OCI-LY1 (cell line): ENCODE measurements around the gene TTR.

Experiments
- H2AFZ ChIP-seq: fragments of 200-600 bp; sonication (generic), shearing (Covaris generic); 2 replicates; pipeline ENCODE4 v1.6.0; 2014; ENCODE audit warnings: antibody characterized with exemption, mild to moderate bottlenecking, low read length
- H3F3A ChIP-seq: fragments of 200-600 bp; sonication (generic), shearing (Covaris generic); 2 replicates; pipeline ENCODE4 v1.6.0; 2014; ENCODE audit warnings: mild to moderate bottlenecking, antibody characterized with exemption, low read length, moderate library complexity; ENCODE audit not compliant: insufficient read depth
- H3K27ac ChIP-seq: fragments of 200-600 bp; sonication (generic); 2 replicates; pipeline ENCODE4 v1.5.1; 2014; ENCODE audit warnings: low read length, mixed run types, mild to moderate bottlenecking, low read depth; ENCODE audit not compliant: poor library complexity, severe bottlenecking
- H3K27me3 ChIP-seq: fragments of 200-600 bp; sonication (generic); 2 replicates; pipeline ENCODE4 v1.6.0; 2014; ENCODE audit warnings: antibody characterized with exemption, mild to moderate bottlenecking, low read length, moderate library complexity; ENCODE audit not compliant: insufficient read depth
- H3K36me3 ChIP-seq: fragments of 200-600 bp; sonication (generic); 2 replicates; pipeline ENCODE4 v1.6.1; 2014; ENCODE audit warnings: mild to moderate bottlenecking, antibody characterized with exemption, low read length, moderate library complexity, mixed read lengths; ENCODE audit not compliant: insufficient read depth
- H3K4me1 ChIP-seq: fragments of 200-600 bp; sonication (generic); 2 replicates; pipeline ENCODE4 v1.5.1; 2014; ENCODE audit warnings: mild to moderate bottlenecking, low read length, moderate library complexity; ENCODE audit not compliant: insufficient read depth, severe bottlenecking
- H3K4me2 ChIP-seq: fragments of 200-600 bp; sonication (generic), shearing (Covaris generic); 2 replicates; pipeline ENCODE4 v1.6.1; 2014; ENCODE audit warnings: low read length
- H3K4me3 ChIP-seq: fragments of 200-600 bp; sonication (generic); 2 replicates; pipeline ENCODE4 v1.5.1; 2014; ENCODE audit warnings: low read length, low read depth, mild to moderate bottlenecking, mixed read lengths; ENCODE audit not compliant: poor library complexity, severe bottlenecking
- H3K79me2 ChIP-seq: fragments of 200-600 bp; shearing (Covaris generic); 2 replicates; pipeline ENCODE4 v1.6.1; 2016; ENCODE audit warnings: mixed run types, low read length, mixed read lengths; ENCODE audit not compliant: insufficient read depth
- H3K9ac ChIP-seq: fragments of 200-600 bp; sonication (generic), shearing (Covaris generic); 2 replicates; pipeline ENCODE4 v1.6.1; 2014; ENCODE audit warnings: mild to moderate bottlenecking, low read length, mixed read lengths
- H3K9me2 ChIP-seq: fragments of 200-600 bp; sonication (generic), shearing (Covaris generic); 2 replicates; pipeline ENCODE4 v1.6.1; 2014; ENCODE audit warnings: low read depth, mild to moderate bottlenecking, low read length, mixed read lengths
- H3K9me3 ChIP-seq: fragments of 200-600 bp; shearing (Covaris generic); 2 replicates; pipeline ENCODE4 v1.6.1; 2014; ENCODE audit warnings: low read length, mixed read lengths
- H4K20me1 ChIP-seq: fragments of 200-600 bp; sonication (generic), shearing (Covaris generic); 2 replicates; pipeline ENCODE4 v1.6.0; 2016; ENCODE audit warnings: mild to moderate bottlenecking, low read length; ENCODE audit not compliant: insufficient read depth
- CTCF ChIP-seq: fragments of 200-600 bp; sonication (generic), shearing (Covaris generic); IDR thresholded peaks from 2 replicates; pipeline ENCODE4 v1.5.1; 2017; ENCODE audit warnings: mild to moderate bottlenecking, antibody characterized with exemption, low read length, moderate library complexity, mixed read lengths
- EZH2 ChIP-seq: fragments of 200-600 bp; sonication (generic), shearing (Covaris generic); IDR thresholded peaks from 2 replicates; pipeline ENCODE4 v1.8.0; 2017; ENCODE audit warnings: borderline replicate concordance, mixed run types, mild to moderate bottlenecking, antibody characterized with exemption, low read length, moderate library complexity, mixed read lengths

The TTR gene

DNA sequence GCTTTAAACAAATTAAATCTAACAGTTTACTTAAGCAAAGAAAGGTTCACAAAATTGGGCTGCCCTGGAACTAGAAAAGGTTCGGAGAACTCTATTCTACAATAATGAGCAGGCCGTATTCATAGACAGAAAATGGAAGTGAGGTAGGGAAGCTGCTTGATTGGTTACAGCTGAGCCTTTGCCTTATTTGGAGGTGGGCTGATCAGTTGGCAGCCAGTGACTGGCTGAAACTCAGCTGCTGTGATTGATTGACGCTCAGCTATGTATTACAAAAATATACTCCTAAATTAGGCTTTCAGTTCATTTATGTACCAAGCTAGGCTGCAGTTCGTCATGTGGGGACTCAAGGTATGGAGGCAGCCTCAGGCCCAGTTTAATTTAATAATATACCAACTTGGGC lies 42.3 kb upstream of the TTR start:
- H3K4me2 ChIP-seq: no peak overlapping the region
- H3K79me2 ChIP-seq: no peaks in the 10 kb centered on the region
- no peaks in the 10 kb centered on the region; the same call in 1 of the 2 replicates for H3K27me3 ChIP-seq

GRCh38 chr18:31551883-31552282 lies 39.8 kb upstream of the TTR start:
- Histone ChIP-seq H3K4me2 (no peak overlapping the region), H3K9me2 (no peaks in the 10 kb centered on the region), H2AFZ (no peak overlapping the region), H3F3A (no peaks in the 10 kb centered on the region), H3K9me3 (no peaks in the 10 kb centered on the region), H4K20me1 (no peaks in the 10 kb centered on the region), H3K27ac (no peak overlapping the region), H3K4me1 (no peaks in the 10 kb centered on the region), H3K27me3 (no peaks in the 10 kb centered on the region; the same call in 1 of the 2 replicates), H3K4me3 (no peak overlapping the region), H3K36me3 (no peaks in the 10 kb centered on the region), H3K9ac (no peak overlapping the region), H3K79me2 (no peaks in the 10 kb centered on the region)
- no peak for TF ChIP-seq CTCF
- no peak for TF ChIP-seq EZH2

More for the DNA sequence above, 42.3 kb upstream of the TTR start:
- no peak overlapping the region for H3K27ac ChIP-seq
- no peaks in the 10 kb centered on the region for H3K9me3 ChIP-seq
- no peak overlapping the region for H3K9ac ChIP-seq
- no peaks in the 10 kb centered on the region for H3K36me3 ChIP-seq
- TF ChIP-seq EZH2: no peak
- TF ChIP-seq CTCF: no peak
- no peaks in the 10 kb centered on the region for H3F3A ChIP-seq
- no peak overlapping the region for H2AFZ ChIP-seq
- no peak overlapping the region for H3K4me3 ChIP-seq
- H4K20me1 ChIP-seq: no peaks in the 10 kb centered on the region
- H3K9me2 ChIP-seq: no peaks in the 10 kb centered on the region
- H3K4me1 ChIP-seq: no peaks in the 10 kb centered on the region

- Histone ChIP-seq H3K79me2 (no peaks in the 10 kb centered on the region), H3K36me3 (no peaks in the 10 kb centered on the region), H3K27ac (no peak overlapping the region), H3K9ac (no peak overlapping the region), H3K9me2 (no peaks in the 10 kb centered on the region), H3K4me2 (no peak overlapping the region), H2AFZ (no peak overlapping the region), H3K9me3 (no peaks in the 10 kb centered on the region), H3K4me3 (no peak overlapping the region), H3K27me3 (no peaks in the 10 kb centered on the region; the same call in 1 of the 2 replicates), H3F3A (no peaks in the 10 kb centered on the region), H4K20me1 (no peaks in the 10 kb centered on the region), H3K4me1 (no peaks in the 10 kb centered on the region)
- TF ChIP-seq EZH2 (no peak), CTCF (no peak)
These were observed 37.9 kb upstream of the TTR start for GRCh38 chr18:31553800-31554199.
